B cell (primary cell): ENCODE results near the gene VPS41.

Experiments
- CTCF ChIP-seq: fragments of 200-600 bp; IDR thresholded peaks from one replicate; pipeline ENCODE4 v1.8.0; 2022; ENCODE audit warnings: antibody characterized with exemption, mild to moderate bottlenecking
- EZH2 ChIP-seq: IDR thresholded peaks from 2 replicates; pipeline ENCODE4 v1.6.1; 2012; ENCODE audit warnings: borderline replicate concordance, low read depth, mild to moderate bottlenecking, moderate library complexity, low read length; ENCODE audit not compliant: insufficient read depth, poor library complexity, severe bottlenecking

GRCh38 chr7:38851321-38851720, 57.7 kb downstream of the VPS41 start:
- TF ChIP-seq EZH2 (no peak), CTCF (no peak)
